Activated gamma-delta T cell treated with Interleukin-2 at 50 U/mL for 16 hours (primary cell): ENCODE results near the gene GCDH.
"Not testable (repeated sequence)": the region's sequence is repeated elsewhere in the genome, so short reads cannot be mapped to it uniquely, and the experiment has no call there.

Source experiments
- DNase-seq: peaks from one replicate; pipeline ENCODE4 v3.0.0-alpha.2; 2020

GCDH gene

DNA sequence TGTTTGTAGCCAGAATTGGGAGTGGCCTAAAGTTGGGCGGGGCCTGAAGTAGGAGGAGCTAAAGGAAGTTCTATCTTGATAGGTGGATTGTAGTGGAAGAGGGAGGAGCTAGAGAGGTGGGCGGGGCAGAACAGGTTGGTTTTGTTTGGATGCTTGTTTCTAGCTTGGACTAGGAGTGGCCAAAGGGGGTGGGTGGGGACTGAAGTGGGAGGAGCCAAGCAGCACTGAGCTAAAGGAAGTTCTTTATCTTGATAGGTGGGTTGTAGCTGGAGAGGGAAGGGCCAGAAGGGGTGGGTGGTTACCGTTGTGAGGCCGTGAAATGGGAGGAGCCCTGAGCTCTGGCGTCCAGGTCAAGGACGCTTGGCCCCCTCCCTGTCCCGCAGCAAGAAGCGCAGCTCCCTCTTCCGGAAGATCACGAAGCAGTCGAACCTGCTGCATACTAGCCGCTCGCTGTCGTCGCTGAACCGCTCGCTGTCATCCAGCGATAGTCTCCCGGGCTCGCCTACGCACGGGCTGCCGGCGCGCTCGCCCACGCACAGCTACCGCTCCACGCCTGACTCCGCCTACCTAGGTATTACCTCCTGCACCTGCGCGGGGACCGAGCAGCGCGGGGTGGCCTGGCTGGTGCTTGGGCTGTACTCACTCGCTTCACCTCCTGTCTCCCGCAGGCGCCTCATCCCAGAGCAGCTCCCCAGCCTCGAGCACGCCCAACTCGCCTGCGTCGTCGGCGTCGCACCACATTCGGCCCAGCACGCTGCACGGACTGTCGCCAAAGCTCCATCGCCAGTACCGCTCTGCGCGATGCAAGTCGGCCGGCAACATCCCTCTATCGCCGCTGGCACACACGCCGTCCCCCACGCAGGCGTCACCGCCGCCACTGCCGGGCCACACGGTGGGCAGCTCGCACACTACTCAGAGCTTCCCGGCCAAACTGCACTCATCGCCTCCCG lies 17.7 kb upstream of the GCDH start:
- DNase-seq: peak; percentile 51

DNA sequence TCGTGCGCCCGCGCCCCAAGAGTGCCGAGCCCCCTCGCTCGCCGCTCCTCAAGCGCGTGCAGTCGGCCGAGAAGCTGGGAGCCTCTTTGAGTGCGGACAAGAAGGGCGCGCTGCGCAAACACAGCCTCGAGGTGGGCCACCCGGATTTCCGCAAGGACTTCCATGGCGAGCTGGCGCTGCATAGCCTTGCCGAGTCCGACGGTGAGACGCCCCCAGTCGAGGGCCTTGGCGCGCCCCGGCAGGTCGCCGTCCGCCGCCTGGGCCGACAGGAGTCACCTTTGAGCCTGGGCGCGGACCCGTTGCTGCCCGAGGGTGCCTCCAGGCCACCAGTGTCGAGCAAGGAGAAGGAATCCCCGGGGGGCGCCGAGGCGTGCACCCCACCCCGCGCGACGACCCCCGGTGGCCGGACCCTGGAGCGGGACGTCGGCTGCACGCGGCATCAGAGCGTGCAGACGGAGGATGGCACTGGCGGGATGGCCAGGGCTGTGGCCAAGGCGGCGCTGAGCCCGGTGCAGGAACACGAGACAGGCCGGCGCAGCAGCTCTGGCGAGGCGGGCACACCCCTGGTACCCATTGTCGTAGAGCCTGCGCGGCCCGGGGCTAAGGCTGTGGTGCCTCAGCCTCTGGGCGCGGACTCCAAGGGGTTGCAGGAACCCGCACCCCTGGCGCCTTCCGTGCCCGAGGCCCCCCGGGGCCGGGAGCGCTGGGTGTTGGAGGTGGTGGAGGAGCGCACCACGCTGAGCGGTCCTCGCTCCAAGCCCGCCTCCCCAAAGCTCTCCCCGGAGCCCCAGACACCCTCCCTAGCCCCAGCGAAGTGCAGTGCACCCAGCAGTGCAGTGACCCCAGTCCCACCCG lies 16.8 kb upstream of the GCDH start:
- DNase-seq: no peak

GRCh38 chr19:12875086-12875485 lies 15.9 kb upstream of the GCDH start:
- no peak for DNase-seq

DNA sequence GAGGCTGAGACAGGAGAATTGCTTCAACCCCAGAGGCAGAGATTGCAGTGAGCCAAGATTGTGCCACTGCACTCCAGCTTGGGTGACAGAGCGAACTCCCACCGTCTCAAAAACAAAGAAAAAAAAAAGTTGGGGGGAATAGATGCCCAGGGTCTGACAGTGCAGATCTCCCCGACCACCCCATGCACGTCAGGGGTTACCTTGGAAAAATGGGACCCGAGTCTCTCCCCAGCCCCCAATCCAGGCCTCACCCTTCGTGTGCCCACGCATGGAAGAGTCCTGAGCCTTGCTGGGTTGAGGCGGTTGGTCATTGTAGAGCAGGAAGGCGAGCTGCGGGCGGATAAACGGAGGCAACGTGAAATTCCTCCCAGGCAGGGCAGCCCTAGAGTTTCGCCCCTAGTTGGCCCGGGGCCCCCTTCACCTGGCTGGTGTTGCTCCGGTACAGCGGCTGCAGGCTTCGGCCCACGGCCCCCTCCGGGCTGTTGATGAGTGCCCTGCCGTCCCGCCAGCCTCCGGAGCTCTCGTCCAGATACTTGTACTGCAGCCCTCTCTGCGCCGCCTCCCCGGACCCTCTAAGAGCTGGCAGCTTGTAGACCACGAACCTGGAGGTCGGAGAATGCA lies 10.3 kb upstream of the GCDH start:
- no peak for DNase-seq

DNA sequence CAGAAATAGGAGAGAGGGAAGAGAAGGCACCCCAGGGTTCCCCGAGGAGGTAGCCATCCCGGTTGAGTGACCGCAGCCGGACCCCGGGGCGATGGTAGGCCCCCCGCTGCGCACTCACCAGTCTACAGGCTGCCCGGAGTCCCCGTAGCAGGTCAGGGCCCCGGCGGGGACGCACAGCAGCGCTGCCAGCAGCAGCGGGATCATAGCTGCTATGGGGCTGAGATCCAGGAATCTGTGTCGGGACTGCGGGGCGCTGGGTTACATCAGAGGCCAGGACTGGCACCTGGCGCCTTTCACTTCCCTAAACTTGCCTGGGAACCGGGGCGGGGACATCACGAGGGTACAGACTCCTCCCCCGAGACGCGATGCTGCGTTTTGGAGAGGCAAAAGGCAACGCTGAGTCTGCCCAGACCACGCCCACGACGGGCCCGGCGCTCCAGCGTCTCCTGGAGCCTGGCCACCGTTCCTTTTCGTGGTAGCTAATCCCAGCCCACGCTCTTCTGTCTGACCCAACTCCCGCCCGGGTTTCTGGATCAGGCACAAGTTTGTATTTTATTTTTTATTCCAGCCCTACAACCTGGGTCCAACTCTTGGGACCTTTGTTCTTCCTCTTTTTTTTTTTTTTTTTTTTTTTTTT lies 9.7 kb upstream of the GCDH start, which contains the start of gene DNASE2:
Gene DNASE2, minus strand, starts transcription at position 278 of the 637 bp plus-strand sequence. Its CDS starts 74 bp downstream, at position 204.
- peak; percentile 82 for DNase-seq

GRCh38 chr19:12882589-12882988 lies 8.4 kb upstream of the GCDH start:
- no peak for DNase-seq

GRCh38 chr19:12884202-12884601 lies 6.8 kb upstream of the GCDH start:
- DNase-seq: no peak

DNA sequence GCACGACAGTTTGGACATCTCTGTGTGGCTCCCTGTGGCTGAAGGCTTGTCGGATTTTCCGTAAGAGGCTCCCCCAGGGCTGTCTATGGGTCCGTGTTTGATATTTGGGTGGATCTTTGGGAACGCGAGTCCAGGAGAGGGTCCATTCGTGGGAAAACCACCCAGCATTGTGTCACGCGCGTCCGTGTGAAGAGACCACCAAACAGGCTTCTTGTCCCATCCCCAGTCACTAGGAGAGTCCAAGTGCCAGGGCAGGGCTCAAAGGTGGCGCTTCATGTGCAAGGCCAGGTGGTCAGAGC lies 6.4 kb upstream of the GCDH start:
- DNase-seq: no peak

GRCh38 chr19:12884926-12885748 lies 5.8 kb upstream of the GCDH start:
- peak; percentile 88 for DNase-seq

DNA sequence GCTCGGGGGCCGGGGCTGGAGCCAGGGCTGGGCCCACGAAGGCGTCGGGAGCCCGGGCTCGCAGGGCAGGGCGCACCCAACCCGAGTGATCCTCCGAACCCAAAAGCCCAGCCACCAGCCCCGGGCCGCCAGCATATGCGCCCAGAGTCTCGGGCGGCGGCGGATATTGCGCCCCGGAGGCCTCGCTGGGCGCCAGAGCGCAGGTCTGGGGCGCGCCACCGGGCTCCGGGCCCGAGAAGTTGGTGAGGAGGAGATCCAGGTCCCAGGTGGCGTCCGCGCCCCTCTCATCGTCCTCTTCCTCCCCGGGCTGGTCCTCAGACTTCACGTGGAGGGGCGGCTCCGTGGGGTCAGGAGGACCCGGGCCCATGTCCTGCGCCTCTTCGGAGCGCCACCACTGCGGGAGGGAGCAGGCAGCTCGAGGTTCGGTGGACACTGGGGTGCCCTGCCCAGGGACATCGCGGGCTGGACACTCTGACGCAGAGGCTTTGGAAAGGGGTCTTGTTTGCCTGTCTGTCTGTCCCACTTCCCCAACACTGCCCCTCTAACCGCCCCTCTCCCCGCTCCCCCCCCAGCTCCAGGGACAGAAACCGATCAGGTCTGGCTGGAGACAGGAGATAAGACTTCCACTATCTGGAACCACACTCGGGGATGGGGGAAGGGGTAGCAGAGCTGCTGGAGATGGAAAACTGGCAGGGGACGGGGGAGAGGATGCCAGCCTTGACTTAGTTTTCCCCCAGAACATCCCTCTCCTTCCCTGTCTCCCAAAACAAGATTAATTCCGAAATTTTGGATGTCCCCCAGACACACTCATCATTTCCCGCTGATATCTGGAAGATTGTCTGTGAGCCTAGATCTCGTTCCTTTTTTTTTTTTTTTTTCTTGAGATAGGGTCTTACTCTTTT lies 5.0 kb upstream of the GCDH start:
- no peak for DNase-seq

DNA sequence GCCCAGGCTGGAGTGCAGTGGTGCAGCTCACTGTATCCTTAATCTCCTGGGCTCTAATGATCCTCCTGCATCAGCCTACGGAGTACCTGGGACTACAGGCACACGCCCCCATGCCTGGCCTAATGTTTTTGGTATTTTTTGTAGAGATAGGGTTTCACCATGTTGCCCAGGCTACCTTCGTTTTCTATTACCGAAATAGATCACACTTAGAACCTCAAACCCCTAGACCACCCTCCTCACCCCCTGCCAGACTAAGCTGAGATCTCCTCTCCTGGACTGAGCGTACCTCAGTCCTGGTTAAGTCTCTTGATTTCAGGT lies 4.3 kb upstream of the GCDH start:
- no peak for DNase-seq

DNA sequence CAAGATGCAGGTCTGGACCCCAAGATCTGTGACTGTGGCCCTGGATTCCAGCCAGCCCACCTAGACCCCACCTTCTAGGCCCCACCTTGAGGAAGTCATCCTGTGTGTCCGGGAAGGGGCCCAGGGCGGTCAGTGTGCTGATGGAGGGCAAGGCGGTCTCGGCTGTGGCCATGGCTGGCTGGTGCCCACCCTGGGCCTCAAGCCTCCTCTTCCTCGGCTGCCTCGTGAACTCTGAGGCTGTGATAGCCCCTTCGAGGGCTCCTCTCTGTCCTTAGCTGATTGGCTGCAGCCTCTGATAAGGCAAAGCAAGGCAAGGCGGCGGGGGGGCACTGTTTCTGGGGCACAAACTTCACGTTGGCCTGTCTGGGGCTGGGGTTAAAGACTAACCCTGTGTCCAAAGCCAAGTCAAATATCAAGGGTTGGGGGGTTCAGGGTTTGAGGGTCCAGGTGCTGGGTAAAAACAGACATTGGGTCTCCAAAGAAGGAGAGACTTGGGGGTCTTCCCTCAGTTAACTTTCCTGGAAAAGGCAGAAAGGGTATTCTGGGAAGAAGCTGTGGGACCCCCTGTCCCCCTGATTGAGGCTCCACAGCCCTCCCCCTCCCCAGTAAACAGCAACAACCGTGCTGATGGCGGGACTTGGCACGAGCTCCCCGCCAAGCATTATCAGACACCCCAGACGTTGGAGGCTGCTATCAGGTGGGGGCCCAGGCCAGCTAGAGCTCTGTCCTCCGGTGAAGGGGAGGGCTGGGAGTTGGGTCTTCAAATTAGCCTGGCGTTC lies 3.8 kb upstream of the GCDH start, which contains the start of gene KLF1:
Gene KLF1, minus strand, starts transcription at position 233 of the 779 bp plus-strand sequence. Its CDS starts 61 bp downstream, at position 172.
- no peak for DNase-seq

GRCh38 chr19:12888006-12888603 lies 2.9 kb upstream of the GCDH start:
- no peak for DNase-seq

DNA sequence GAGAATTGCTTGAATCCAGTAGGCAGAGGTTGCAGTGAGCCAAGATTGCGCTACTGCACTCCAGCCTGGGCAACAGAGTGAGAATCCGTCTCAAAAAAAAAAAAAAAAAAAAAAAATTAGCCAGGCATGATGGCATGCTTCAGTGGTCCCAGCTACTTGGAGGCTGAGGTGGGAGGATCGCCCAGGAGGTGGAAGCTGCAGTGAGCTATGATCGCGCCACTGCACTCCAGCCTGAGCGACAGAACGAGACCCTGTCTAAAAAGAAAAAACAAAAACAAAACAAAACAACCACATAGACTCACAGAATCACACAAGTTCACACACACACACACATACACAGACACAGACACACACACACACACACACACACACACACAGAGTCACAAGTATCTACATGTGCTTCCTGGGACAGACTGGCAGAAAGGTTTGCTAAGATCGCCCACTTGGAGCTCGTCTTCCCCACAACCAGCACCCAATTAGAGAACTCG lies 617 bp upstream of the GCDH start:
- not testable (repeated sequence) for DNase-seq

GRCh38 chr19:12891553-12892021 lies 627 bp downstream of the GCDH start:
- no peak for DNase-seq

DNA sequence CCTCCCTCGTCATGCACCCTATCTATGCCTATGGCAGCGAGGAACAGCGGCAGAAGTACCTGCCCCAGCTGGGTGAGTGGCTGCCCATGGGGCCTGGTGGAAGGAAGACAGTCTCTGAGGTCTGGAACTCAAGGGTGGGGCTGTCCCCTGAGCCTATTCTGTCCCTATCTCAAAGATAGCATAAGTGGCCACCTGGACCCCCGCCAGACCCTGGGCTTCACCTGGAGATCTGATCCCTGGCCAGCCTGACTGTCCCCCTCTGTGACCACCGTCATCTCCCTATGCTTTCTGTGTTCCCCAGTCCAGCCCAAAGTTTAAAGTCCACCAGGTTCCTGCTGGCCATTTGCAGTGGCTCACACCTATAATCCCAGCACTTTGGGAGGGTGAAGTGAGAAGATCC lies 2.6 kb downstream of the GCDH start:
- no peak for DNase-seq

DNA sequence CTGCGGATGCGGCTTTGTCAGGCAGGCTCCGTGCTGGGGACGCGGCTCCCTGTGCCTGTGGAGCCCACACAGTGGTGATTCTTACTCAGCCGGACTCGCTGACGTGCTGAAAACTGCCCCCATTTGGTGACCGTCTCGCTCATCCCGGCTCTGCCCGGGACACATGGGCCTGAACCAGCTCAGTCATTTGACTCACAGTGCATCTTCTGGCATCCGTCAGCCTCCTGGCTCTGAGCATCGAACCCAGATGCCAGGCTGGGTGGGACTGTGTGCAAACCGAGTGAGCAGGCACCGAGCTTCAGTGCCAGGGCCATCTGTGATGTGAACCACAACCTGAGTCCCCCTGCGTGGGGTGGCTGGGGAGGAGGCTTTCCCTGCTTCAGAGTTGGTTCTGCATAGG lies 5.5 kb downstream of the GCDH start:
- no peak for DNase-seq

GRCh38 chr19:12899891-12900518 lies 9.0 kb downstream of the GCDH start:
- no peak for DNase-seq

DNA sequence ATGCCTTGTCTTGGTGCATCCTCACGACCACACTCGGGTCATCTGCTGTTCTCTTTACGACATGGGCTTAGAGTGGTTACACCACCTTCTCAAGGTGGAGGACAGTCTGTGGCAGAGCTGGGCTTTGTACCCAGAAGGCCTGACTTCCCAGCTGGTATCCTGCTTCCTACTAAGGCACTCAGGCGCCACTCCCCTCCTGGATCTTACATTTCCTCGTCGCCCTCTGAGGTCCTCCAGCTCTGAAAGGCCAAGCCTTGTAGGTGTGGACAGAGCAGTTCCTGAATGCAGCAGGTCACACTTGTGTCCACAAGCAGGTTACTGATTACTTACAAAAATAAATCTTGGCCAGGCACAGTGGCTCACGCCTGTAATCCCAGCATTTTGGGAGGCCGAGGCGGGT lies 16.2 kb downstream of the GCDH start:
- no peak for DNase-seq
